ENCODE data around the gene PPA1.

- no peak for TF ChIP-seq POLR2A (IDR thresholded peaks at IDR 0.05)
- TF ChIP-seq CTCF (IDR thresholded peaks at IDR 0.05): no peak
- no peak for TF ChIP-seq POLR2AphosphoS5 (IDR thresholded peaks at IDR 0.05)
Measured at GRCh38 chr10:70241081-70241480, 7.9 kb upstream of the PPA1 start.

Data from breast epithelium (tissue), 3 donors.